ES-I3 (cell line): ENCODE data around the gene NPHP4.

Source experiments
- H3K36me3 ChIP-seq: 2 replicates; pipeline ENCODE4 v1.6.1; 2013; ENCODE audit warnings: mild to moderate bottlenecking, low read length, control low read depth, moderate library complexity; ENCODE audit not compliant: insufficient read depth
- H3K4me1 ChIP-seq: 2 replicates; pipeline ENCODE4 v1.6.1; 2013; ENCODE audit warnings: mild to moderate bottlenecking, control low read depth, low read length; ENCODE audit not compliant: insufficient read depth
- H3K9ac ChIP-seq: 2 replicates; pipeline ENCODE4 v1.6.1; 2013; ENCODE audit warnings: low read depth, mild to moderate bottlenecking, low read length, moderate library complexity
- H3K9me3 ChIP-seq: 2 replicates; pipeline ENCODE4 v1.6.1; 2013; ENCODE audit warnings: mild to moderate bottlenecking, low read length, moderate library complexity; ENCODE audit not compliant: control insufficient read depth, insufficient read depth

The NPHP4 gene

DNA sequence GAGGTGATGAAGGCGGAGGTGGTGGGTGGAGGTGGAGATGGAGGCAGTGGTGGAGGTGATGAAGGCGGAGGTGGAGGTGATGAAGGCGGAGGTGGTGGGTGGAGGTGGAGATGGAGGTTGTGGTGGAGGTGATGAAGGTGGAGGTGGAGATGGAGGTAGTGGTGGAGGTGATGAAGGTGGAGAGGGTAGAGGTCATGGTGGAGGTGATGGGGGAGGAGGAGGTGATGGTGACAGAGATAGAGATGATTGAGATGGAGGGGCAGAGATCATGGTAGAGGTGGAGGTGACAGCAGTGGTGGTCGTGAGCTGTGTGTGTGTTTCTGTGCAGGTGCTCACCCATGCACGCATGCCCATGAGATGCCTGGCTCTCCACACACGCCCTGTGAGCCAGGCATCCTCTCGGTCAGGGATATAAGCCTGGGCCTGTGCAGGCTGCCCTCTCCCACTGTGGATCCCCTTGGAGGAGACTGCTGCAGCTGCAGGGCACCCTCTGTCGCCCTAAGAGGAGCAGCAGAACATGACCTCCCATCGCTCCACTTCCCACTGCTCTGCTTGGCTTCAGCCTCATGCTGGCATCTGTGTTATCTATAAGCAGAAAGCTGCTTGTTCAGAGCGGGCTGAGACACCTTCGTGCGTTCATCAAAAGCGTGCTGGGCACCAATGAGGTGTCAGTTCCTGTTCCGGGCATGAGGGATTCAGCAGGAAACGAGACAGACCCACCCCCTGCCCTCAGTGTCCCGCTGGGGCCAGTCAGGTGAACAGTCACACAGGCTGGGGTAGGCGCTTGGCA, 20.5 kb upstream of the NPHP4 start:
- H3K9ac ChIP-seq: no peak overlapping the region
- H3K4me1 ChIP-seq: no peaks in the 10 kb centered on the region
- H3K36me3 ChIP-seq: no peaks in the 10 kb centered on the region
- no peaks in the 10 kb centered on the region for H3K9me3 ChIP-seq

DNA sequence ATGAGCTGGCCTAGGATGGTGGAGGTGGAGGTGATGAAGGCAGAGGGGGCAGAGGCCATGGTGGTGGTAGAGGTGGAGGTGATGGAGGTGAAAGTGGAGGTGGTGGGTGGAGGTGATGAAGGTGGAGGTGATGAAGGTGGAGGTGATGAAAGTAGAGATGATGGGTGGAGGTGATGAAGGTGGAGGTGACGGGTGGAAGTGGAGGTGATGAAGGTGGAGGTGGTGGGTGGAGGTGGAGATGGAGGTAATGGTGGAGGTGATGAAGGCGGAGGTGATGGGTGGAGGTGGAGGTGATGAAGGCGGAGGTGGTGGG, 19.7 kb upstream of the NPHP4 start:
- Histone ChIP-seq H3K4me1 (no peaks in the 10 kb centered on the region), H3K36me3 (no peaks in the 10 kb centered on the region), H3K9ac (no peak overlapping the region), H3K9me3 (no peaks in the 10 kb centered on the region)

- Histone ChIP-seq H3K9ac (no peak overlapping the region), H3K4me1 (no peaks in the 10 kb centered on the region), H3K9me3 (no peaks in the 10 kb centered on the region), H3K36me3 (no peaks in the 10 kb centered on the region)
Observed at GRCh38 chr1:6011161-6011945, 19.1 kb upstream of the NPHP4 start.

DNA sequence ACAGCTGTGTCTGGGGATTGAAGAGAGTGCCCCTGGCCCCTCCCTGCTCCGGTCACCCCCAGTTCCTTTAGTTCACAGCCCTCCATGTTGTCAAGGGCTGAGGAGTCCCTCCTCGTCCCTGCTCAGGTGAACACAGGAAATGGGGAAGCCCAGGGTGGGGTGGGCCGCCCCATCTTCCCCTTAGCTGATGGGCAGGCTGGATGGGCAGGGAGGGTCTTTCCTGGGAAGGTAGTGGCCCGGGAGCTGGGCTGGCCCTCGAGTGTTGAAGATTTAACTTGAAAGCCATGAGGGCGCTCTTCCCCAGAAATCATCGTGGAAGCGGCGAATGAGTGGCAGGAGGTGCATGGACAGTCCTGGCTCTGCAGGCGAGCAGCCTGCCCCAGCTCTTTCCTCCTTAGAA, 18.3 kb upstream of the NPHP4 start:
- H3K9me3 ChIP-seq: no peaks in the 10 kb centered on the region
- no peaks in the 10 kb centered on the region for H3K4me1 ChIP-seq
- no peak overlapping the region for H3K9ac ChIP-seq
- no peaks in the 10 kb centered on the region for H3K36me3 ChIP-seq

GRCh38 chr1:6009120-6010040, 17.2 kb upstream of the NPHP4 start:
- no peaks in the 10 kb centered on the region for H3K36me3 ChIP-seq

DNA sequence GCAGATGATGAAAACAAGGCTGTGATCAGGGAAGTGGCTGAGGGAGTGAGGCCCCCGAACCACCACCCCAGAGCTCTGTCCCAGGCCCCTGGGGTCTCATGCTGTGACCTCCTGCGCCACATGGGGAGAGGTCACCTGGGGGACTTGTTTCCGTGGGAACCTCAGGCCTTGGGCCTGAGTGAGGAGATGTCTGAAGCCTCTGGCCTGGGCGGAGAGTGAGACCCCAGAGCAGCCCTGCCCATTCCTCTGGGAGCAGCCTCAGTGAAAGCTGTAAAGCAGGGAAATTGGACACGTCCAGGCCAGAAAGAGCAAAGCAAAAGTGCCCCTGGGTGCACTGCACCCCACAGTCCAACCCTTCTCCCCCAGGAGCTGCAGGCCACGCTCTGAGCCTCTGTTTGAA, 16.5 kb upstream of the NPHP4 start:
- Histone ChIP-seq H3K9ac (no peak overlapping the region), H3K36me3 (no peaks in the 10 kb centered on the region), H3K4me1 (no peaks in the 10 kb centered on the region)

More at GRCh38 chr1:6009120-6010040, 17.2 kb upstream of the NPHP4 start:
- Histone ChIP-seq H3K9me3 (no peaks in the 10 kb centered on the region), H3K9ac (no peak overlapping the region), H3K4me1 (no peaks in the 10 kb centered on the region)

GRCh38 chr1:6008084-6008415, 15.8 kb upstream of the NPHP4 start:
- H3K9ac ChIP-seq: no peak overlapping the region
- H3K36me3 ChIP-seq: no peaks in the 10 kb centered on the region
- peaks cover 2% of the 10 kb centered on the region; the same call in 1 of the 2 replicates for H3K4me1 ChIP-seq
- H3K9me3 ChIP-seq: no peaks in the 10 kb centered on the region

More for the DNA sequence above, 16.5 kb upstream of the NPHP4 start:
- H3K9me3 ChIP-seq: no peaks in the 10 kb centered on the region

DNA sequence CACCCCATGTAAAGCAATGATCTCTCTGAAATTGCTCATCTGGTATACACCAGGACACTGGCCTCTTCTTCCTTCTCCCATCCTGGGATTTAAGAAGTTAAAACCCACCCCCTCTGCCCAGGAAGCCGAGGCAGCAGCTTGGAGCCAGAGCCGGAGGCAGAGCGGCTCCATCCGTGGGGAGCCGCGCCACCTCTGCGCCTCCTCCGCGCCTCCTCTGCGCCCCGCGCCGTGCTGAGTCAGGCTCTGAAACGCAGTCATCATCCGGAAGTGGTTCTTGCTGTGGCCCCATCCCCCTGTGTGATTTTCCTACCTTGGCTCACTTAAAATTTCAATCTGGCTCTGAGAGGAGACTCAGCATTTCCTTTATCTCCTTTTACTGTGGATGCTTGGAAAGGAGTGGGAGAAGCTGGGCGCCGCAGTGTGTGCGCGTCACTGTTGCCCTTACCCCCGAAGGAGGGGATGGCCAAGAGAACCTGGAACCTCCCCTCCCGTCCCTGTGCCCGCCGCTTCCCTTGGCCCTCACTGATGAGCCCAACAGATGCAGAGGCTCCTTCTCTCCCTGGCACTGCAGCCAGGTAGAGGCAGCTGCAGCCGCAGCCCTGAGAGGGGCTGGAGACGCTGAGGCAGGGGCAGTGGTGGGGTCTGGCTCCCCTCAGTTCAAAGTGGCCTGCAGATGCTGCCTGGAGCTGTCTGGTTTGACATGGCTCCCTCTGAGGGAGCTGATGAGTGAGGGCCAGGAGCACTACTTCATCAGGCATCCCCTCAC, 15.3 kb upstream of the NPHP4 start:
- H3K4me1 ChIP-seq: peaks cover 6% of the 10 kb centered on the region; the same call in 1 of the 2 replicates
- H3K36me3 ChIP-seq: no peaks in the 10 kb centered on the region
- no peak overlapping the region for H3K9ac ChIP-seq
- H3K9me3 ChIP-seq: no peaks in the 10 kb centered on the region

DNA sequence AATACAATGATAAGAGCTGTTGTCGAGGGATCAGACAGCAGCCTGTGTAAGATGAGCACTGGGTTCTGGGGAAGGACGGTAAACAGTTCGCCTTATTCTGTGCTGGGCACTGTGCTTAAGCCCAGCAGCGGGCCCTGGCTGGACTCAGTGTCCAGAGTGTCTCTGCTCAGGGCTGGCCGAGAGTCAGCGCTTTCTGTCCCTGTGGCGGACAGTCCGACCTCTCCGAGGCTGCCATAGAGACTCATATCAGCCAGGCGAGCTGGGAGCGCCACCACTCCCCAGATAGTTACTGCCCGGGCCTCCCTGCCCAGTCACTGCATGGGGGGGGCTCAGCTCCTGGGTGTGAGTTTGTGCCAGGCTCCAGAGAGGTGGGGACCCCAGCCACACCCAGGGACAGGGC, 14.7 kb upstream of the NPHP4 start:
- Histone ChIP-seq H3K9me3 (no peaks in the 10 kb centered on the region), H3K4me1 (peaks cover 6% of the 10 kb centered on the region; the same call in 1 of the 2 replicates), H3K9ac (no peak overlapping the region), H3K36me3 (no peaks in the 10 kb centered on the region)

DNA sequence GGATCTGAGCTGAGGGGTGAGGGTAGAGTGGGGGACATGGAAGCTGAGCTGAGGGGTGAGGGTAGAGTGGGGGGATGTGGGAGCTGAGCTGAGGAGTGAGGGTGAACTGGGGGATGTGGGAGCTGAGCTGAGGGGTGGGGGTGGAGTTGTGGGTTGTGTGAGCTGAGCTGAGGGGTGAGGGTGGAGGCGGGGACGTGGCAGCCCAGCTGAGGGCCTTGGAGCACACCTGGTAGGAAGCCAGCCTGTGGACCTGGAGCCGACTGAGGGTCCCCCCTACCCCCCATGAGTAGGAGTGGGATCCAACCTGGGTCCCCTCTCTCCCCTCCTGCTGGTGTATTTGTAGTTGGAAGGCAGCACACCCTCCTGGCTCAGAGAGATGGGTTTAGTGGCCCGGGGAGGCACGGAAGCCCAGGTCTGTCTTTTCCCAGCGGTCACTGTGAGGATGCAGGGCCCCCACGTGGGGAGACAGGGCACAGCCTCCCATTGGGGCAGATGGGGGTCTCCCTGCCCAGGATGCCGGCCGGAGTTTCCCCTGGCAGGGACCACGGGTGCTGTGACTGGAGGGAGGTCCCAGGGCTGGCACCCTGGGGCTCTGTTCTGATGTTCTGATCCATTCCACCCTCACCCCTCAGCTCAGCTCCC, 13.2 kb upstream of the NPHP4 start:
- peaks cover 6% of the 10 kb centered on the region; the same call in 1 of the 2 replicates for H3K4me1 ChIP-seq
- no peak overlapping the region for H3K9ac ChIP-seq
- no peaks in the 10 kb centered on the region for H3K36me3 ChIP-seq
- no peaks in the 10 kb centered on the region for H3K9me3 ChIP-seq

DNA sequence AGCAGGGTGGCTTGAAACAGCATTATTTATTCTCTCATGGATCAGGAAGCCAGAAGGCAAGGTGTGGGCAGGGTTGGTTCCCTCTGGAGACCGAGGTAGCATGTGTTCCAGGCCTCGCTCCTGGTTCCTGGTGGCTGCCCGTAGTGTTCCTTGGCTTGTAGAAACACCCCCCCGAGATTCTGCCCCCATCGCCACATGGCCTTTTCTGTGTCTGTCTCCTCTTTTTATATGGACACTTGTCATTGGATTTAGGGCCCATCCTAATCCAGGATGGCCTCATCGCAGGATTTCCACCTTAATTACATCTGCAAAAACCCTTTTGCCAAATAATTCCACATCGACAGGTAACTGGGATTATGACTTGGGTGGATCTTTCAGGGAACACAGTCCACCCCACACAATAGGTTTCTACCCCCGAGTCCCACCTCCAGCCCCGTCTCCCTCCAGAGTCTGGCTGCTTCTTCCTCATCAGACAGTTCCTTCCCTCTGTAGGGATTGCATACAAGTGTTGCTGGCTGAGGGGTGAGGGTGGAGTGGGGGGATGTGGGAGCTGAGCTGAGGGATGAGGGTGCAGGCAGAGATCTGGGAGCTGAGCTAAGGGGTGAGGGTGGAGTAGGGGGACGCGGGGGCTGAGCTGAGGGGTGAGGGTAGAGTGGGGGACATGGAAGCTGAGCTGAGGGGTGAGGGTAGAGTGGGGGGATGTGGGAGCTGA, 12.3 kb upstream of the NPHP4 start:
- H3K4me1 ChIP-seq: peaks cover 6% of the 10 kb centered on the region; the same call in 1 of the 2 replicates
- no peaks in the 10 kb centered on the region for H3K36me3 ChIP-seq
- no peak overlapping the region for H3K9ac ChIP-seq
- no peaks in the 10 kb centered on the region for H3K9me3 ChIP-seq

DNA sequence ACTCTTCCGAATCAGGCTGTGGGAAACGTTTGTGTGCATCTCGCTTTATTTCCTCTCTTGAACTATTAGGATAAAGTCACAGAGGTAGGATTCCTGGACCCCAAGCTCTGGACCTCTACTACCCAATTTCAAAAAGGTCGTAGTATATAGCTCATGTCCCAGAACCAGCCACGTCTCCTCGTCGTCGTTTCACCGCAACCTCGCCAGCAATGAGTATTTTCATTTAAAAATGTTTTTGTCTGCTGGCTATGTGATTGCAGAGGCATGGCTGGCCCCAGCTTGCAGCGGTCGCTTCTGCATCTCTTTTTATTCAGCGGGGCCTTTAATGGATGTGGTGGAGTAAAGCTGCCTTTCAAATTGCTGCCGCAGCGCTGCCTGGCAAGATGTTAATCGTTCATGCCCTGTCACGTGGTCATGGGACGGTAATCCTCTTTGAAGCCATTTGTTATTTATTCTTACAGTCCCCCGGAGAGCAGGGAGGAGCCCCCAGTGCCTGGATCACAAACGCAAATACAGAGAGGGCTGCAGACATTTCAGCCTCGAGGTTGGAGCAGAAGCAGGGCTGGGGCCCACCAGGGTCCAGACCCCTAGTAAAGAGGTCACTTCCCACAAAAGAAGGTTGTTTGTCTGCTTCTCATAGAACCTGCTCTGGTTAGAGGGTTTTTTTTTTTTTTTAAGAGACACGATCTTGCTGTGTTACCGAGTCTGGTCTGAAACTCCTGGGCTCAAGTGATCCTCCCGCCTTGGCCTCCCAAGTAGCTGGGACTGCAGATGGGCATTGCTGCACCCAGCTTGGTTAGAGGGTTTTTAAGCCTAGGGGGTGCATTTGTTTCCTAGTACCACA, 11.6 kb upstream of the NPHP4 start:
- Histone ChIP-seq H3K9me3 (no peaks in the 10 kb centered on the region), H3K9ac (no peak overlapping the region)

More for the DNA sequence above, 11.6 kb upstream of the NPHP4 start:
- Histone ChIP-seq H3K4me1 (peaks cover 6% of the 10 kb centered on the region; the same call in 1 of the 2 replicates), H3K36me3 (no peaks in the 10 kb centered on the region)
